ENCODE measurements around the gene SNRPA. TPM values are rescaled to one million over a fixed set of nuclear protein-coding genes. Genes with fewer than 3 reads are reported as not detected.

The SNRPA gene
- total and polyA plus RNA-seq, 2 of the 13 experiments (the other 11 are each of a cell fraction or from before 2014, with no cell fraction given), result 59.6 to 162 TPM

- TF ChIP-seq XRCC5 (optimal IDR thresholded peaks at IDR 0.05; ENCODE audit: low read length), result peak; percentile 52
- TF ChIP-seq POLR2A (IDR thresholded peaks at IDR 0.05; ENCODE audit: insufficient read depth in 1 of 2, low read depth in 2 of 2, low read length in 2 of 2), result peak in 1 of 2 experiments; percentile 53; a peak in 2 of 4 replicates
- peak; percentile 18 for TF ChIP-seq TEAD3 (CRISPR knock-in tag; optimal IDR thresholded peaks at IDR 0.05; ENCODE audit: borderline replicate concordance)
- no peak for TF ChIP-seq NONO (IDR thresholded peaks at IDR 0.05)
- TF ChIP-seq NONO (CRISPR knock-in tag; conservative IDR thresholded peaks at IDR 0.05), result peak; percentile 28; the same call in 1 of the 2 replicates
- TF ChIP-seq ZNF777 (CRISPR knock-in tag; IDR thresholded peaks at IDR 0.05), result peak; percentile 53; the same call in 1 of the 2 replicates
- TF ChIP-seq ZNF510 (CRISPR knock-in tag; IDR thresholded peaks at IDR 0.05; ENCODE audit: low read depth), result 0 out of 2 replicates have a peak, but pooled peaks have one; percentile 19
- TF ChIP-seq RFX5 (IDR thresholded peaks at IDR 0.05; ENCODE audit: low read depth, low read length), result peak; percentile 11
- TF ChIP-seq, protein P1, sequence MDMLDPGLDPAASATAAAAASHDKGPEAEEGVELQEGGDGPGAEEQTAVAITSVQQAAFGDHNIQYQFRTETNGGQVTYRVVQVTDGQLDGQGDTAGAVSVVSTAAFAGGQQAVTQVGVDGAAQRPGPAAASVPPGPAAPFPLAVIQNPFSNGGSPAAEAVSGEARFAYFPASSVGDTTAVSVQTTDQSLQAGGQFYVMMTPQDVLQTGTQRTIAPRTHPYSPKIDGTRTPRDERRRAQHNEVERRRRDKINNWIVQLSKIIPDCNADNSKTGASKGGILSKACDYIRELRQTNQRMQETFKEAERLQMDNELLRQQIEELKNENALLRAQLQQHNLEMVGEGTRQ (IDR thresholded peaks at IDR 0.05; ENCODE audit: low read depth, low read length), result 0 out of 2 replicates have a peak, but pooled peaks have one; percentile 46
- TF ChIP-seq, protein P1 (CRISPR knock-in tag; IDR thresholded peaks at IDR 0.05; ENCODE audit: borderline replicate concordance), result no peak; the same call in 1 of the 2 replicates
- peak; percentile 66 for TF ChIP-seq DRAP1 (CRISPR knock-in tag; IDR thresholded peaks at IDR 0.05)
- TF ChIP-seq, protein P2, sequence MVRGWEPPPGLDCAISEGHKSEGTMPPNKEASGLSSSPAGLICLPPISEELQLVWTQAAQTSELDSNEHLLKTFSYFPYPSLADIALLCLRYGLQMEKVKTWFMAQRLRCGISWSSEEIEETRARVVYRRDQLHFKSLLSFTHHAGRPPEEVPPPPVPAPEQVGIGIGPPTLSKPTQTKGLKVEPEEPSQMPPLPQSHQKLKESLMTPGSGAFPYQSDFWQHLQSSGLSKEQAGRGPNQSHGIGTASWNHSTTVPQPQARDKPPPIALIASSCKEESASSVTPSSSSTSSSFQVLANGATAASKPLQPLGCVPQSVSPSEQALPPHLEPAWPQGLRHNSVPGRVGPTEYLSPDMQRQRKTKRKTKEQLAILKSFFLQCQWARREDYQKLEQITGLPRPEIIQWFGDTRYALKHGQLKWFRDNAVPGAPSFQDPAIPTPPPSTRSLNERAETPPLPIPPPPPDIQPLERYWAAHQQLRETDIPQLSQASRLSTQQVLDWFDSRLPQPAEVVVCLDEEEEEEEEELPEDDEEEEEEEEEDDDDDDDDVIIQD (CRISPR knock-in tag; IDR thresholded peaks at IDR 0.05; ENCODE audit: low read depth), result peak; percentile 29; the same call in 1 of the 2 replicates
- TF ChIP-seq TSC22D2 (CRISPR knock-in tag; IDR thresholded peaks at IDR 0.05; ENCODE audit: borderline replicate concordance), result no peak
- TF ChIP-seq REXO4 (CRISPR knock-in tag; IDR thresholded peaks at IDR 0.05; ENCODE audit: borderline replicate concordance), result no peak
- TF ChIP-seq RXRA (CRISPR knock-in tag; IDR thresholded peaks at IDR 0.05), result no peak
- TF ChIP-seq GFI1 (CRISPR knock-in tag; IDR thresholded peaks at IDR 0.05; ENCODE audit: borderline replicate concordance), result no peak
- TF ChIP-seq MXI1 (IDR thresholded peaks at IDR 0.05; ENCODE audit: borderline replicate concordance, low read depth, low read length), result peak; percentile 75; the same call in 1 of the 3 replicates
- TF ChIP-seq FOXA1 (IDR thresholded peaks at IDR 0.05), result no peak
- TF ChIP-seq FOXA1 (CRISPR knock-in tag; IDR thresholded peaks at IDR 0.05), result 0 out of 2 replicates have a peak, but pooled peaks have one; percentile 3
- TF ChIP-seq SETDB1 (CRISPR knock-in tag; IDR thresholded peaks at IDR 0.05; ENCODE audit: borderline replicate concordance), result no peak
- TF ChIP-seq RARA (CRISPR knock-in tag; IDR thresholded peaks at IDR 0.05), result no peak
- TF ChIP-seq, protein P3, sequence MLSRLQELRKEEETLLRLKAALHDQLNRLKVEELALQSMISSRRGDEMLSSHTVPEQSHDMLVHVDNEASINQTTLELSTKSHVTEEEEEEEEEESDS (CRISPR knock-in tag; IDR thresholded peaks at IDR 0.05; ENCODE audit: borderline replicate concordance), result peak; percentile 84
- no peak; the same call in 1 of the 2 replicates for TF ChIP-seq TOPORS (CRISPR knock-in tag; IDR thresholded peaks at IDR 0.05)
- TF ChIP-seq MBNL3 (CRISPR knock-in tag; conservative IDR thresholded peaks at IDR 0.05), result no peak
- no peak for TF ChIP-seq PPARG (CRISPR knock-in tag; conservative IDR thresholded peaks at IDR 0.05)
- TF ChIP-seq TMF1 (CRISPR knock-in tag; IDR thresholded peaks at IDR 0.05; ENCODE audit: low read depth), result 0 out of 2 replicates have a peak, but pooled peaks have one; percentile 37
- 0 out of 2 replicates have a peak, but pooled peaks have one; percentile 32 for TF ChIP-seq SALL1 (CRISPR knock-in tag; IDR thresholded peaks at IDR 0.05)
- no peak for TF ChIP-seq SP1 (IDR thresholded peaks at IDR 0.05)
- peak; percentile 89 for TF ChIP-seq SP1 (CRISPR knock-in tag; IDR thresholded peaks at IDR 0.05)
These were observed 47.9 kb downstream of the SNRPA start, which contains the start of gene EGLN2 (continued) for GRCh38 chr19:40798683-40799557.

All from HepG2 (cell line).